Trophoblast cell (in vitro differentiated cells and primary cell): ENCODE results near the gene RAB22A.

Source experiments
- DNase-seq, 2 donors: peaks; one replicate each; pipeline ENCODE4 v3.0.0-alpha.2; 2016
- H2AFZ ChIP-seq: 2 replicates; pipeline ENCODE4 v1.6.1; 2013; ENCODE audit warnings: low read length, moderate library complexity, mild to moderate bottlenecking; ENCODE audit not compliant: insufficient read depth, poor library complexity
- H2AK5ac ChIP-seq: 2 replicates; pipeline ENCODE4 v1.6.1; 2013; ENCODE audit warnings: mild to moderate bottlenecking, low read length
- H2BK120ac ChIP-seq: 2 replicates; pipeline ENCODE4 v1.6.1; 2013; ENCODE audit warnings: low read length, mild to moderate bottlenecking, moderate library complexity; ENCODE audit not compliant: insufficient read depth, poor library complexity
- H2BK12ac ChIP-seq: 2 replicates; pipeline ENCODE4 v1.6.1; 2013; ENCODE audit warnings: mild to moderate bottlenecking, low read length, moderate library complexity
- H2BK5ac ChIP-seq: 2 replicates; pipeline ENCODE4 v1.6.1; 2013; ENCODE audit warnings: low read length, low read depth, moderate library complexity, mild to moderate bottlenecking; ENCODE audit not compliant: poor library complexity
- H3K14ac ChIP-seq: 2 replicates; pipeline ENCODE4 v1.6.1; 2013; ENCODE audit warnings: mild to moderate bottlenecking, low read length
- H3K18ac ChIP-seq: 2 replicates; pipeline ENCODE4 v1.6.1; 2013; ENCODE audit warnings: mild to moderate bottlenecking, low read length
- H3K23ac ChIP-seq: 2 replicates; pipeline ENCODE4 v1.6.1; 2013; ENCODE audit warnings: low read length
- H3K27ac ChIP-seq: 2 replicates; pipeline ENCODE4 v1.5.1; 2013; ENCODE audit warnings: low read depth, mild to moderate bottlenecking, inconsistent platforms, low read length, moderate library complexity
- H3K27me3 ChIP-seq: 2 replicates; pipeline ENCODE4 v1.6.1; 2013; ENCODE audit warnings: inconsistent platforms, mild to moderate bottlenecking, low read length, moderate library complexity; ENCODE audit not compliant: insufficient read depth
- H3K36me3 ChIP-seq, 2 experiments: 1 replicate in 1 of 2; 2 replicates in 1 of 2; pipeline ENCODE4 v1.6.1; 2013; ENCODE audit warnings: low read length in 2 of 2, mild to moderate bottlenecking in 2 of 2, moderate library complexity in 1 of 2; ENCODE audit not compliant: insufficient read depth in 2 of 2, control insufficient read depth in 1 of 2
- H3K4ac ChIP-seq: 2 replicates; pipeline ENCODE4 v1.6.1; 2013; ENCODE audit warnings: low read depth, mild to moderate bottlenecking, low read length, moderate library complexity
- H3K4me1 ChIP-seq, 2 experiments: 1 replicate in 1 of 2; 2 replicates in 1 of 2; pipeline ENCODE4 v1.6.1; 2013; ENCODE audit warnings: low read length in 2 of 2, mild to moderate bottlenecking in 2 of 2, moderate library complexity in 1 of 2; ENCODE audit not compliant: insufficient read depth in 2 of 2, control insufficient read depth in 1 of 2
- H3K4me2 ChIP-seq: 2 replicates; pipeline ENCODE4 v1.6.1; 2013; ENCODE audit warnings: inconsistent platforms, mild to moderate bottlenecking, low read length, moderate library complexity
- H3K4me3 ChIP-seq: 2 replicates; pipeline ENCODE4 v1.5.1; 2013; ENCODE audit warnings: mild to moderate bottlenecking, low read depth, low read length, inconsistent platforms
- H3K79me1 ChIP-seq: one replicate; pipeline ENCODE4 v1.6.1; 2013; ENCODE audit warnings: low read length
- H3K79me2 ChIP-seq: 2 replicates; pipeline ENCODE4 v1.6.1; 2013; ENCODE audit warnings: low read length, mild to moderate bottlenecking; ENCODE audit not compliant: control insufficient read depth, insufficient read depth, poor library complexity
- H3K9ac ChIP-seq: 2 replicates; pipeline ENCODE4 v1.6.1; 2013; ENCODE audit warnings: mild to moderate bottlenecking, low read length
- H3K9me3 ChIP-seq: 2 replicates; pipeline ENCODE4 v1.6.1; 2013; ENCODE audit warnings: low read depth, mild to moderate bottlenecking, control low read depth, inconsistent platforms, low read length; ENCODE audit not compliant: insufficient read depth
- H4K12ac ChIP-seq: 2 replicates; pipeline ENCODE4 v1.6.1; 2013; ENCODE audit warnings: low read depth, mild to moderate bottlenecking, low read length, moderate library complexity
- H4K8ac ChIP-seq: 2 replicates; pipeline ENCODE4 v1.6.1; 2013; ENCODE audit warnings: low read depth, mild to moderate bottlenecking, low read length, moderate library complexity
- H4K91ac ChIP-seq: one replicate; pipeline ENCODE4 v1.6.1; 2013; ENCODE audit warnings: low read depth, mild to moderate bottlenecking, low read length, moderate library complexity
- WGBS: extraction: QIAGEN DNeasy Blood & Tissue Kit; methylation state at CpG from one replicate; pipeline ENCODE4 v1.1.7; 2013; ENCODE audit warnings: missing lambda C conversion rate; ENCODE audit not compliant: insufficient read length, insufficient coverage; ENCODE audit errors: extremely low coverage; 5-methylcytosine and 5-hydroxymethylcytosine counted together

Gene RAB22A

GRCh38 chr20:58384821-58385220 lies 75.3 kb downstream of the RAB22A start:
- Histone ChIP-seq H3K18ac (no peak overlapping the region), H3K14ac (no peak overlapping the region), H2AK5ac (no peak overlapping the region), H3K4ac (no peak overlapping the region), H3K23ac (no peak overlapping the region), H3K79me2 (peaks cover 7% of the 10 kb centered on the region), H3K27ac (no peak overlapping the region), H4K91ac (no peak overlapping the region), H3K4me3 (no peak overlapping the region), H2BK5ac (no peak overlapping the region), H3K9me3 (no peaks in the 10 kb centered on the region), H3K27me3 (no peaks in the 10 kb centered on the region), H2BK120ac (no peak overlapping the region), H2BK12ac (no peak overlapping the region), H3K36me3 (no peaks in the 10 kb centered on the region), H3K9ac (no peak overlapping the region), H2AFZ (no peak overlapping the region), H3K4me1 (peaks cover 0 to 2% of the 10 kb centered on the region in 2 experiments), H3K4me2 (no peak overlapping the region), H3K79me1 (peaks cover 7% of the 10 kb centered on the region), H4K8ac (no peak overlapping the region), H4K12ac (no peak overlapping the region)
- WGBS: no CpG with 5 or more reads among the region's 5 CpGs
- DNase-seq: no peak

- WGBS: no CpG with 5 or more reads among the region's 4 CpGs
- Histone ChIP-seq H3K27me3 (no peaks in the 10 kb centered on the region), H3K23ac (no peak overlapping the region)
Observed at GRCh38 chr20:58388028-58388601, 78.6 kb downstream of the RAB22A start.

DNA sequence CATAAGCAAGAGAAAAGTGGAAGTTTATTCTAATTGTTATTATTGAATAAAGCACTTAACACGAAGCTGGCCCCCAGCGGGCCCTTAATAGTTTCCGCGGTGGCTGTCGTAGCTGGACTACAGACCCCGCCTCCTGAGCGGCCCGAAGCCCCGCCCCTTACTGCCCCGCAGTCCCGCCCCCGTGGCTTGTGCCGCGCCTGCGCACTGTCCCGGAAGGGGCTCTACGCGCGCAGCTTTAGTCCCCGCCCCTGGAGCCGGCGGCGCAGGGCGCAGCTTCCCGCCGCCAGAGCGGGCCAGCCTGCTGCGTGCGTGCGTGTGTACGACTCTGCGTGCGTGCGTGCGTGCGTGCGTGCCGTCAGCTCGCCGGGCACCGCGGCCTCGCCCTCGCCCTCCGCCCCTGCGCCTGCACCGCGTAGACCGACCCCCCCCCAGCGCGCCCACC lies 79.4 kb downstream of the RAB22A start, which contains the start of gene VAPB:
Gene VAPB, plus strand, starts transcription at position 348 of the 442 bp plus-strand sequence. CDS start 231 bp downstream, outside the sequence.
- peaks cover 2 to 9% of the 10 kb centered on the region in 2 experiments for H3K4me1 ChIP-seq
- peaks cover 7% of the 10 kb centered on the region for H3K79me1 ChIP-seq
- H3K14ac ChIP-seq: peak within 1 kb of the TSS; percentile 99
- H3K79me2 ChIP-seq: peaks cover 16% of the 10 kb centered on the region
- peak; percentile 96 to 99 for DNase-seq
- peak within 1 kb of the TSS; percentile 92 for H2BK5ac ChIP-seq
- H3K18ac ChIP-seq: peak within 1 kb of the TSS; percentile 99
- no peak within 1 kb of the TSS for H3K23ac ChIP-seq
- no peaks in the 10 kb centered on the region for H3K9me3 ChIP-seq
- peak within 1 kb of the TSS; percentile 89 for H2AFZ ChIP-seq
- H2AK5ac ChIP-seq: peak within 1 kb of the TSS; percentile 78
- H2BK12ac ChIP-seq: no peak within 1 kb of the TSS
- peak within 1 kb of the TSS; percentile 99 for H4K8ac ChIP-seq
- peak within 1 kb of the TSS; percentile 97 for H3K4ac ChIP-seq
- H3K4me3 ChIP-seq: peak within 1 kb of the TSS; percentile 93
- peak within 1 kb of the TSS; percentile 97 for H4K12ac ChIP-seq
- no peaks in the 10 kb centered on the region for H3K27me3 ChIP-seq
- no CpG with 5 or more reads among the region's 51 CpGs for WGBS
- H3K27ac ChIP-seq: peak within 1 kb of the TSS; percentile 82
- H4K91ac ChIP-seq: peak within 1 kb of the TSS; percentile 97
- no peaks in the 10 kb centered on the region for H3K36me3 ChIP-seq
- peak within 1 kb of the TSS; percentile 100 for H3K9ac ChIP-seq
- peak within 1 kb of the TSS; percentile 88 for H2BK120ac ChIP-seq
- H3K4me2 ChIP-seq: peak within 1 kb of the TSS; percentile 91

More at GRCh38 chr20:58388028-58388601, 78.6 kb downstream of the RAB22A start:
- Histone ChIP-seq H3K27ac (no peak overlapping the region), H4K12ac (no peak overlapping the region), H3K14ac (no peak overlapping the region), H3K4me2 (no peak overlapping the region), H2AK5ac (no peak overlapping the region), H3K18ac (no peak overlapping the region), H3K79me2 (peaks cover 16% of the 10 kb centered on the region), H3K4me1 (peaks cover 2 to 9% of the 10 kb centered on the region in 2 experiments), H3K4ac (no peak overlapping the region), H2AFZ (no peak overlapping the region), H3K79me1 (peaks cover 7% of the 10 kb centered on the region), H3K9me3 (no peaks in the 10 kb centered on the region), H2BK120ac (no peak overlapping the region), H3K4me3 (no peak overlapping the region), H4K91ac (no peak overlapping the region), H2BK5ac (no peak overlapping the region), H2BK12ac (no peak overlapping the region), H3K9ac (no peak overlapping the region), H4K8ac (no peak overlapping the region), H3K36me3 (no peaks in the 10 kb centered on the region)
- no peak for DNase-seq

DNA sequence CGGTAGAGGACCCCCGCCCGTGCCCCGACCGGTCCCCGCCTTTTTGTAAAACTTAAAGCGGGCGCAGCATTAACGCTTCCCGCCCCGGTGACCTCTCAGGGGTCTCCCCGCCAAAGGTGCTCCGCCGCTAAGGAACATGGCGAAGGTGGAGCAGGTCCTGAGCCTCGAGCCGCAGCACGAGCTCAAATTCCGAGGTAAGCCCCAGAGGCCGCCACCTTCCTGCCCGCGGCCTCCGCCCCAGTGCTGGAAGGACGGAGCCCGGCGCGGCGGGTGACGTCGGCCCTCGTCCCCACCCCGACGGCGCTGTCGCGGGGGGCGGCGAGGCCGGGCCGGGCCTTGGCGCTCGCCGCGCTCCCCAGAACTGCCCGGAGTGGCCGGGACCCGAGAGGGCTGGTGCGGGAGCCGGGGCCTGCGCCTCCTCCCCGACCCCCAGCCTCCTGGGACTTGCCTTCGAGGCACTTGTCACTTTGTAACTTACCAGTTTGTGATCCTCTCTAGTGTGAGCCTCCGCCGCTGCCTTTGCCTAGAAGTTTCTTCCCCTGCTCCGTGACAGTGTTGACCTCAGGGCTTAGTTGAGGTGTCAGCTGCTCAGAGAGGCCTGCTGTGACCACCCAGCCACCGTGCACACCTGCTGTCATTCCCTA lies 79.9 kb downstream of the RAB22A start:
- Histone ChIP-seq H3K18ac (peak overlapping the region; percentile 99), H3K4me3 (peak overlapping the region; percentile 93), H3K36me3 (no peaks in the 10 kb centered on the region), H3K79me1 (peaks cover 7% of the 10 kb centered on the region), H3K4me2 (peak overlapping the region; percentile 91), H4K91ac (peak overlapping the region; percentile 97), H2AK5ac (peak overlapping the region; percentile 78), H3K27ac (peak overlapping the region; percentile 82), H3K14ac (peak overlapping the region; percentile 99), H4K12ac (peak overlapping the region; percentile 97), H3K79me2 (peaks cover 16% of the 10 kb centered on the region), H2BK5ac (peak overlapping the region; percentile 92), H3K9me3 (no peaks in the 10 kb centered on the region), H4K8ac (peak overlapping the region; percentile 99), H2BK120ac (peak overlapping the region; percentile 88), H3K23ac (no peak overlapping the region), H3K27me3 (no peaks in the 10 kb centered on the region), H2AFZ (peak overlapping the region; percentile 89), H3K4me1 (peaks cover 2 to 9% of the 10 kb centered on the region in 2 experiments), H3K4ac (peak overlapping the region; percentile 97), H2BK12ac (no peak overlapping the region), H3K9ac (peak overlapping the region; percentile 100)
- peak; percentile 20 to 56 for DNase-seq
- no CpG with 5 or more reads among the region's 56 CpGs for WGBS
